HG03135 (cell line): Measurements from ENCODE around the gene UNC5C.

Source experiments
- ATAC-seq: cut with Tn5 transposase; IDR thresholded peaks from one replicate; pipeline ENCODE4 v1.9.1; 2021; ENCODE audit warnings: mild to moderate bottlenecking, moderate library complexity; ENCODE audit not compliant: unreplicated experiment

UNC5C gene

GRCh38 chr4:95548738-95549245 lies at the start of gene UNC5C:
UNC5C (minus strand) TSS chr4:95548973.
- no peak for ATAC-seq

GRCh38 chr4:95596676-95597075 lies 47.9 kb upstream of the UNC5C start:
- ATAC-seq, result no peak

- ATAC-seq, result no peak
These were observed 45.9 kb upstream of the UNC5C start for GRCh38 chr4:95594629-95595028.

- no peak for ATAC-seq
These were observed 45.2 kb upstream of the UNC5C start for GRCh38 chr4:95594013-95594412.

GRCh38 chr4:95591278-95591677 lies 42.5 kb upstream of the UNC5C start:
- no peak for ATAC-seq

GRCh38 chr4:95590615-95591014 lies 41.8 kb upstream of the UNC5C start:
- no peak for ATAC-seq

GRCh38 chr4:95585016-95585695 lies 36.4 kb upstream of the UNC5C start:
- ATAC-seq, result no peak

- no peak for ATAC-seq
These were observed 31.5 kb upstream of the UNC5C start for GRCh38 chr4:95580226-95580625.

GRCh38 chr4:95572304-95572991 lies 23.7 kb upstream of the UNC5C start:
- no peak for ATAC-seq

- ATAC-seq, result no peak
These were observed 22.8 kb upstream of the UNC5C start for GRCh38 chr4:95571577-95571976.

GRCh38 chr4:95563638-95564337 lies 15.0 kb upstream of the UNC5C start:
- ATAC-seq, result no peak

- ATAC-seq, result no peak
These were observed 12.0 kb upstream of the UNC5C start for GRCh38 chr4:95560774-95561173.

GRCh38 chr4:95556207-95556859 lies 7.6 kb upstream of the UNC5C start:
- no peak for ATAC-seq

GRCh38 chr4:95552942-95553550 lies 4.3 kb upstream of the UNC5C start:
- ATAC-seq, result no peak

- ATAC-seq, result no peak
These were observed 2.9 kb upstream of the UNC5C start for GRCh38 chr4:95551653-95552052.

GRCh38 chr4:95550115-95550987 lies 1.6 kb upstream of the UNC5C start:
- no peak for ATAC-seq

- ATAC-seq, result peak; percentile 98
These were observed 707 bp upstream of the UNC5C start for GRCh38 chr4:95549246-95550114.

- no peak for ATAC-seq
These were observed 880 bp downstream of the UNC5C start for GRCh38 chr4:95547715-95548471.
